ENCODE measurements around the gene VWA1.

- TF ChIP-seq POLR2AphosphoS5 (IDR thresholded peaks at IDR 0.05), result no peak
- no peak for TF ChIP-seq POLR2A (IDR thresholded peaks at IDR 0.05)
Measured at GRCh38 chr1:1489861-1490260, 54.4 kb downstream of the VWA1 start.
